Liver (tissue), 3 donors: Measurements from ENCODE around the gene ARMH3.

ENCODE experiments used
- EGR1 ChIP-seq, 2 donors: IDR thresholded peaks; 2 replicates each; pipeline ENCODE4 v1.6.1; 2016 to 2018; ENCODE audit warnings: antibody characterized with exemption in 2 of 2, low read depth in 2 of 2
- GABPA ChIP-seq, 2 donors: IDR thresholded peaks in 1 of 2; conservative IDR thresholded peaks in 1 of 2; 2 replicates each; pipeline ENCODE4 v1.6.1; 2016; ENCODE audit warnings: antibody characterized with exemption in 2 of 2, mild to moderate bottlenecking in 1 of 2, moderate library complexity in 1 of 2
- JUND ChIP-seq, 2 donors: IDR thresholded peaks; 2 replicates each; pipeline ENCODE4 v1.6.1; 2016; ENCODE audit warnings: antibody characterized with exemption in 2 of 2
- RAD21 ChIP-seq, 2 donors: IDR thresholded peaks; 2 replicates each; pipeline ENCODE4 v1.6.1; 2016; ENCODE audit warnings: antibody characterized with exemption in 2 of 2, mild to moderate bottlenecking in 2 of 2
- RXRA ChIP-seq, 2 donors: IDR thresholded peaks; 2 replicates each; pipeline ENCODE4 v1.6.1; 2017 to 2018; ENCODE audit warnings: antibody characterized with exemption in 2 of 2, mild to moderate bottlenecking in 1 of 2
- SP1 ChIP-seq: IDR thresholded peaks from 2 replicates; pipeline ENCODE4 v1.6.1; 2018; ENCODE audit warnings: antibody characterized with exemption, mild to moderate bottlenecking
- TAF1 ChIP-seq: conservative IDR thresholded peaks from 2 replicates; pipeline ENCODE4 v1.6.1; 2016; ENCODE audit warnings: antibody characterized with exemption, mild to moderate bottlenecking
- TF ChIP-seq, protein P1 (sequence below): fragments of 150-350 bp; IDR thresholded peaks from 2 replicates; pipeline ENCODE4 v1.5.1; 2017; ENCODE audit warnings: improper control_type of control experiment, low read depth, low read length; ENCODE audit not compliant: missing input control
- TF ChIP-seq, protein P2 (sequence below): IDR thresholded peaks from 2 replicates; pipeline ENCODE4 v1.6.1; 2016; ENCODE audit warnings: antibody characterized with exemption
- TF ChIP-seq, protein P3 (sequence below): IDR thresholded peaks from 2 replicates; pipeline ENCODE4 v1.6.1; 2016; ENCODE audit warnings: antibody characterized with exemption, mild to moderate bottlenecking
- donor health status: healthy.
- donor health status: healthy.

DNA sequence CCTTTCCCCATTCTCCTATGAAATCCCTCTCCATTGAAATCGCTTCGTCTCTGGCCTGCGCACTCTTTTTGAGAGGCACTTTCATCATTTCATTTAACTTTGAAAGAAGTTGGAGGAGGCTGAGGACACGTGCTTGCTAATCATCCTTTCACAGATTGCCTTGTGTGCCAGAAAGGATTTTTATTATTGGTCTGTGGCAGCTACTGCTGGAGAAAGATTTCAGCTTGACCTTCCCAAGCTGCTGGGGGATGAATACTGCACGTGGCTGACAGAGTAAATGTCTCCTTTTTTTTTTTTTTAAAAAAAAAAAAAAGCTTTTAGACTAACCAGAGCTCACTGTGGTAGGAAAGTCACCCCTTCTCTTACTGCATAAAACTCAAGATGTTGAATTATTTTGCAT is 168.2 kb downstream of the ARMH3 start:
- no peak for TF ChIP-seq GABPA (IDR thresholded peaks at IDR 0.05 in 1 of 2, conservative IDR thresholded peaks at IDR 0.05 in 1 of 2)
- TF ChIP-seq, protein P1, sequence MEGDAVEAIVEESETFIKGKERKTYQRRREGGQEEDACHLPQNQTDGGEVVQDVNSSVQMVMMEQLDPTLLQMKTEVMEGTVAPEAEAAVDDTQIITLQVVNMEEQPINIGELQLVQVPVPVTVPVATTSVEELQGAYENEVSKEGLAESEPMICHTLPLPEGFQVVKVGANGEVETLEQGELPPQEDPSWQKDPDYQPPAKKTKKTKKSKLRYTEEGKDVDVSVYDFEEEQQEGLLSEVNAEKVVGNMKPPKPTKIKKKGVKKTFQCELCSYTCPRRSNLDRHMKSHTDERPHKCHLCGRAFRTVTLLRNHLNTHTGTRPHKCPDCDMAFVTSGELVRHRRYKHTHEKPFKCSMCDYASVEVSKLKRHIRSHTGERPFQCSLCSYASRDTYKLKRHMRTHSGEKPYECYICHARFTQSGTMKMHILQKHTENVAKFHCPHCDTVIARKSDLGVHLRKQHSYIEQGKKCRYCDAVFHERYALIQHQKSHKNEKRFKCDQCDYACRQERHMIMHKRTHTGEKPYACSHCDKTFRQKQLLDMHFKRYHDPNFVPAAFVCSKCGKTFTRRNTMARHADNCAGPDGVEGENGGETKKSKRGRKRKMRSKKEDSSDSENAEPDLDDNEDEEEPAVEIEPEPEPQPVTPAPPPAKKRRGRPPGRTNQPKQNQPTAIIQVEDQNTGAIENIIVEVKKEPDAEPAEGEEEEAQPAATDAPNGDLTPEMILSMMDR: no peak
- no peak for TF ChIP-seq RXRA (IDR thresholded peaks at IDR 0.05)
- TF ChIP-seq TAF1: no peak
- TF ChIP-seq JUND (IDR thresholded peaks at IDR 0.05): no peak
- TF ChIP-seq RAD21 (IDR thresholded peaks at IDR 0.05): no peak
- TF ChIP-seq, protein P2, sequence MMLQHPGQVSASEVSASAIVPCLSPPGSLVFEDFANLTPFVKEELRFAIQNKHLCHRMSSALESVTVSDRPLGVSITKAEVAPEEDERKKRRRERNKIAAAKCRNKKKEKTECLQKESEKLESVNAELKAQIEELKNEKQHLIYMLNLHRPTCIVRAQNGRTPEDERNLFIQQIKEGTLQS: no peak
- no peak for TF ChIP-seq EGR1 (IDR thresholded peaks at IDR 0.05; ENCODE audit: low read depth in 2 of 2)
- TF ChIP-seq, protein P3, sequence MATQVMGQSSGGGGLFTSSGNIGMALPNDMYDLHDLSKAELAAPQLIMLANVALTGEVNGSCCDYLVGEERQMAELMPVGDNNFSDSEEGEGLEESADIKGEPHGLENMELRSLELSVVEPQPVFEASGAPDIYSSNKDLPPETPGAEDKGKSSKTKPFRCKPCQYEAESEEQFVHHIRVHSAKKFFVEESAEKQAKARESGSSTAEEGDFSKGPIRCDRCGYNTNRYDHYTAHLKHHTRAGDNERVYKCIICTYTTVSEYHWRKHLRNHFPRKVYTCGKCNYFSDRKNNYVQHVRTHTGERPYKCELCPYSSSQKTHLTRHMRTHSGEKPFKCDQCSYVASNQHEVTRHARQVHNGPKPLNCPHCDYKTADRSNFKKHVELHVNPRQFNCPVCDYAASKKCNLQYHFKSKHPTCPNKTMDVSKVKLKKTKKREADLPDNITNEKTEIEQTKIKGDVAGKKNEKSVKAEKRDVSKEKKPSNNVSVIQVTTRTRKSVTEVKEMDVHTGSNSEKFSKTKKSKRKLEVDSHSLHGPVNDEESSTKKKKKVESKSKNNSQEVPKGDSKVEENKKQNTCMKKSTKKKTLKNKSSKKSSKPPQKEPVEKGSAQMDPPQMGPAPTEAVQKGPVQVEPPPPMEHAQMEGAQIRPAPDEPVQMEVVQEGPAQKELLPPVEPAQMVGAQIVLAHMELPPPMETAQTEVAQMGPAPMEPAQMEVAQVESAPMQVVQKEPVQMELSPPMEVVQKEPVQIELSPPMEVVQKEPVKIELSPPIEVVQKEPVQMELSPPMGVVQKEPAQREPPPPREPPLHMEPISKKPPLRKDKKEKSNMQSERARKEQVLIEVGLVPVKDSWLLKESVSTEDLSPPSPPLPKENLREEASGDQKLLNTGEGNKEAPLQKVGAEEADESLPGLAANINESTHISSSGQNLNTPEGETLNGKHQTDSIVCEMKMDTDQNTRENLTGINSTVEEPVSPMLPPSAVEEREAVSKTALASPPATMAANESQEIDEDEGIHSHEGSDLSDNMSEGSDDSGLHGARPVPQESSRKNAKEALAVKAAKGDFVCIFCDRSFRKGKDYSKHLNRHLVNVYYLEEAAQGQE: no peak
- TF ChIP-seq SP1: no peak
